Spleen (tissue), 11 donors: ENCODE data around the gene VWCE. TPM values are rescaled to one million over a fixed set of nuclear protein-coding genes. Genes with fewer than 3 reads are reported as not detected.

Experiments
- DNase-seq: peaks from one replicate; pipeline ENCODE4 v3.0.0-alpha.2; 2020
- H3K27ac ChIP-seq, 8 donors: fragments of 200-600 bp; sonication (generic) in 7 of 8; 1 replicate in 4 of 8; 2 replicates in 4 of 8; pipeline versions ENCODE4 v1.5.0 to v1.8.0; 2016 to 2021; ENCODE audit warnings: inconsistent platforms in 4 of 8, mild to moderate bottlenecking in 4 of 8, moderate library complexity in 1 of 8
- H3K27me3 ChIP-seq, 7 donors: fragments of 200-600 bp; sonication (generic) in 6 of 7; replicated peaks in 1 of 7; 1 replicate in 4 of 7; 2 replicates in 3 of 7; pipeline versions ENCODE4 v1.5.0 to v1.8.0; 2016 to 2021; ENCODE audit warnings: inconsistent platforms in 3 of 7, mild to moderate bottlenecking in 1 of 7
- H3K36me3 ChIP-seq, 6 donors: fragments of 200-600 bp; sonication (generic) in 5 of 6; 1 replicate in 4 of 6; 2 replicates in 2 of 6; pipeline versions ENCODE4 v1.5.0 to v1.8.0; 2016 to 2021; ENCODE audit warnings: inconsistent platforms in 2 of 6
- H3K4me1 ChIP-seq, 6 donors: fragments of 200-600 bp; sonication (generic) in 5 of 6; 1 replicate in 3 of 6; 2 replicates in 3 of 6; pipeline versions ENCODE4 v1.5.0 to v1.8.0; 2016 to 2021; ENCODE audit warnings: inconsistent platforms in 3 of 6
- H3K4me3 ChIP-seq, 8 donors: fragments of 200-600 bp; sonication (generic) in 7 of 8; 1 replicate in 4 of 8; 2 replicates in 4 of 8; pipeline versions ENCODE4 v1.5.0 to v1.8.0; 2016 to 2021; ENCODE audit warnings: inconsistent platforms in 4 of 8, mild to moderate bottlenecking in 4 of 8, moderate library complexity in 2 of 8
- H3K9me3 ChIP-seq, 8 donors: fragments of 200-600 bp; sonication (generic) in 7 of 8; 1 replicate in 4 of 8; 2 replicates in 4 of 8; pipeline versions ENCODE4 v1.5.0 to v1.8.0; 2016 to 2021; ENCODE audit warnings: inconsistent platforms in 4 of 8
- POLR2A ChIP-seq, 3 donors: fragments of 450-650 bp; IDR thresholded peaks; one replicate each; pipeline ENCODE4 v1.5.1; 2017; ENCODE audit warnings: antibody characterized with exemption in 3 of 3, mild to moderate bottlenecking in 1 of 3
- POLR2AphosphoS5 ChIP-seq, 3 donors: sonication (generic); formaldehyde crosslinking; IDR thresholded peaks; one replicate each; pipeline ENCODE4 v1.5.1; 2017; ENCODE audit warnings: antibody characterized with exemption in 3 of 3
- WGBS, 5 donors: extraction: QIAGEN DNeasy Blood & Tissue Kit in 3 of 5; methylation state at CpG; one replicate each; pipeline versions ENCODE4 v1.1.5 to v1.1.7; 2013 to 2018; 5-methylcytosine and 5-hydroxymethylcytosine counted together
- intact Hi-C: fragments of 100-400 bp; cut with DNase I; formaldehyde crosslinking; loops from one replicate; pipeline ENCODE4 v1.15.0; 2023; ENCODE audit warnings: low total_unique reads
- polyA plus RNA-seq, 3 donors: library from polyadenylated mRNA; stranded (reverse); fragments of 200-250 nt; gene quantifications; one replicate each; pipeline ENCODE4 v1.2.1, GENCODE V29; 2013
- total RNA-seq, 7 donors: library from RNA; depleted of rRNA in 3 of 7; stranded (reverse); fragments of >200 nt in 3 of 7; fragmentation: NEBNext Ultra II Directional in 4 of 7; extraction: Animal tissue kit (Norgen Biotek cat#: 25700) in 4 of 7; gene quantifications; one replicate each; pipeline versions ENCODE4 v1.1.0 to v1.2.1, GENCODE V29; 2016 to 2021
- TF ChIP-seq, protein P1 (sequence below), 11 experiments: fragments of 200-600 bp in 7 of 11; fragments of 450-650 bp in 4 of 11; sonication (generic) in 4 of 11; IDR thresholded peaks in 8 of 11; conservative IDR thresholded peaks in 3 of 11; 1 replicate in 7 of 11; 2 replicates in 4 of 11; pipeline versions ENCODE4 v1.4.0 to v1.8.0; 2016 to 2021; ENCODE audit warnings: antibody characterized with exemption in 11 of 11, inconsistent platforms in 4 of 11, mild to moderate bottlenecking in 1 of 11
- donor health status: healthy with polysubstance abuse.
- donor health status: DM: no; HTN: no; CAD: no; lungs with moderate emphysema.
- donor health status: DM: no; HTN: no; CAD: no.
- donor health status: Bipolar disorder and iron deficiency.
- donor health status: healthy.
- donor health status: DM: no; HTN: no; CAD: no.
- donor health status: DM: yes; HTN: yes; CAD: no.

Gene VWCE
- total and polyA plus RNA-seq, 10 donors: 0.23 to 3.2 (median 1.2) TPM

DNA sequence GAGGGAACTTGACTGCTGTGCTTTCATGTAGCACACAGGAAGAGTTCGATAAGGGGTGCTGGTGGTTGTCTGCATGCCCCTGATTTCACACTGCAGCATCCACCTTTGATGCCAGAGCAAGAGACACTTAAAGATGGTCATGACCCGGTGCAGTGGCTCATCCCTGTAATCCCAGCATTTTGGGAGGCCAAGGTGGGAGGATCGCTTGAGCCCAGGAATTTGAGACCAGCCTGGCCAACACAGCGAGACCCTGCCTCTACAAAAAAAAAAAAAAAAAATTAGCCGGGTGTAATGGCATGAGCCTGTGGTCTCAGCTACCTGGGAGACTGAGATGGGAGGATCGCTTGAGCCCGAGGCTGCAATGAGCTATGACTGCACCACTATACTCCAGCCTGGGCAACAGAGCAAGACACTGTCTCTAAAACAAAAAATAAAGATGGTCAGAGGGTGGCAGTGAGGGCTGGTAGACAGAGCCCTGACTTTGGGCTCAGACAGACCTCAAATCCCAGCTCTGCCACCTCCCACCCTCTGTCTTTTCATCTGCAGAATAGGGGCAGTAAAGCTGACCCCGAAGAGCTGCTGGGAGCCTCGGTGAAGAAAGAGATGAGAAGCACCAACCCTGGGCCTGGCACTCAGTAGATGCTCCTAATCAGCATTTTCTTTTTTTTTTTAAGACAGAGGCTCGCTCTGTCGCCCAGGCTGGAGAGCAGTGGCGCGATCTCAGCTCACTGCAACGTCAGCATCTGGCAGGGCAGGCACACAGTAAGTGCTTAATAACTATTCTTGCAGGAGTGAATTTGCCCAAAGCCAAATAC, 17.7 kb downstream of the VWCE start:
- TF ChIP-seq, protein P1, sequence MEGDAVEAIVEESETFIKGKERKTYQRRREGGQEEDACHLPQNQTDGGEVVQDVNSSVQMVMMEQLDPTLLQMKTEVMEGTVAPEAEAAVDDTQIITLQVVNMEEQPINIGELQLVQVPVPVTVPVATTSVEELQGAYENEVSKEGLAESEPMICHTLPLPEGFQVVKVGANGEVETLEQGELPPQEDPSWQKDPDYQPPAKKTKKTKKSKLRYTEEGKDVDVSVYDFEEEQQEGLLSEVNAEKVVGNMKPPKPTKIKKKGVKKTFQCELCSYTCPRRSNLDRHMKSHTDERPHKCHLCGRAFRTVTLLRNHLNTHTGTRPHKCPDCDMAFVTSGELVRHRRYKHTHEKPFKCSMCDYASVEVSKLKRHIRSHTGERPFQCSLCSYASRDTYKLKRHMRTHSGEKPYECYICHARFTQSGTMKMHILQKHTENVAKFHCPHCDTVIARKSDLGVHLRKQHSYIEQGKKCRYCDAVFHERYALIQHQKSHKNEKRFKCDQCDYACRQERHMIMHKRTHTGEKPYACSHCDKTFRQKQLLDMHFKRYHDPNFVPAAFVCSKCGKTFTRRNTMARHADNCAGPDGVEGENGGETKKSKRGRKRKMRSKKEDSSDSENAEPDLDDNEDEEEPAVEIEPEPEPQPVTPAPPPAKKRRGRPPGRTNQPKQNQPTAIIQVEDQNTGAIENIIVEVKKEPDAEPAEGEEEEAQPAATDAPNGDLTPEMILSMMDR (IDR thresholded peaks at IDR 0.05 in 8 of 11, conservative IDR thresholded peaks at IDR 0.05 in 3 of 11): no peak
- TF ChIP-seq POLR2AphosphoS5 (IDR thresholded peaks at IDR 0.05) (no peak), POLR2A (IDR thresholded peaks at IDR 0.05) (no peak)
- Histone ChIP-seq H3K9me3 (no peaks in the 10 kb centered on the region), H3K36me3 (no peaks in the 10 kb centered on the region), H3K27ac (no peak overlapping the region), H3K4me1 (no peaks in the 10 kb centered on the region), H3K27me3 (no peaks in the 10 kb centered on the region), H3K4me3 (no peak overlapping the region)
- no peak for DNase-seq
- 90 to 95% (median 91%) methylated on average over 14 of the region's 14 CpGs for WGBS, 5 donors
- intact Hi-C loops: no loop called here

DNA sequence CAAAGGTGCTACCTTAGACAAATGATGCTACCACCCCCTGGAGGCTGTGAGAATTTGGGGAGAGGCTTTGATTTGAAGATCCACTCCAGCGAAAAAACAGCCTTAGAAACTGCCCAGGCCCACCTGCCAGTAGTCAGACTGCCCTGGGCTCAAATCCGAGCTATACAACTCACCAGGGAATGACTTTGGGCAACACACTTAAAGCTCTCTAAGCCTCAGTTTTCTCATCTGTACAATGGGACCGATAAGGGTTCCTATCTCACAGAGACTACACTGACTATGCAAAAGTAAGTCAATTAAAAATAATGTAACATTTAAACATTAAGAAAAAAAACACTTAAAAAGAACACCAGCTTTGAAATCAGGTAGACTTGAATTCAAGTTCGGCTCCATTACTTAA, 19.9 kb downstream of the VWCE start:
- intact Hi-C loops: no loop called here
- H3K27me3 ChIP-seq: no peaks in the 10 kb centered on the region
- no peaks in the 10 kb centered on the region for H3K36me3 ChIP-seq
- H3K9me3 ChIP-seq: no peaks in the 10 kb centered on the region
- no peaks in the 10 kb centered on the region for H3K4me1 ChIP-seq
- no peak overlapping the region for H3K27ac ChIP-seq
- DNase-seq: no peak
- TF ChIP-seq POLR2A (IDR thresholded peaks at IDR 0.05): no peak
- TF ChIP-seq POLR2AphosphoS5 (IDR thresholded peaks at IDR 0.05): no peak
- TF ChIP-seq, protein P1 (IDR thresholded peaks at IDR 0.05 in 8 of 11, conservative IDR thresholded peaks at IDR 0.05 in 3 of 11): no peak
- H3K4me3 ChIP-seq: no peak overlapping the region
- 82 to 97% (median 91%) methylated on average over 4 of the region's 4 CpGs for WGBS, 5 donors

DNA sequence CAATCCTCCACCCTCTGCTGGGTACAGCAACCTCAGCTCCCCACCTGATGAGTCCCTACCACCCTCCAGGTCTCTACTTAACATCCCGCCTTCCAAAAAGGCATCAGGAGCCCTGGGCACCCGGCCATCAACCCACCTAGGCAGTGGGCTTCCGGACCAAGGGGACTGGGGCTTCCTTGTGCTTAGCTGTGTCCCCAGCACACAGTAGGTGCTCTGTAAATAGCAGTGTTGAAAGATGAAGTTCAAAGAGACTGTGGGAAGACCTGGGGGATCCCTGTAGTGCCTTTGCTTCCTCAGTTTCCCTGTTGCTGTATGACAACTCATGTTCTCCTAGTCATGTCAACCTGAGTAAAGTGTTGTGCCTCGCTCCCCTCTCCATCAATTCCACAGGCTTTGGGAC, 21.0 kb downstream of the VWCE start:
- no peak for DNase-seq
- TF ChIP-seq, protein P1 (IDR thresholded peaks at IDR 0.05 in 8 of 11, conservative IDR thresholded peaks at IDR 0.05 in 3 of 11): no peak
- no peak for TF ChIP-seq POLR2A (IDR thresholded peaks at IDR 0.05)
- no peak for TF ChIP-seq POLR2AphosphoS5 (IDR thresholded peaks at IDR 0.05)
- no peaks in the 10 kb centered on the region for H3K4me1 ChIP-seq
- WGBS, 5 donors: 94 to 100% (median 95%) methylated on average over 4 of the region's 4 CpGs
- no peaks in the 10 kb centered on the region for H3K9me3 ChIP-seq
- no peaks in the 10 kb centered on the region for H3K27me3 ChIP-seq
- intact Hi-C loops: no loop called here
- H3K27ac ChIP-seq: no peak overlapping the region
- H3K36me3 ChIP-seq: no peaks in the 10 kb centered on the region
- H3K4me3 ChIP-seq: no peak overlapping the region

GRCh38 chr11:61273178-61274078, 21.7 kb downstream of the VWCE start:
- DNase-seq: no peak
- H3K27me3 ChIP-seq: no peaks in the 10 kb centered on the region
- WGBS, 5 donors: 79 to 89% (median 84%) methylated on average over 14 to 16 of the region's 16 CpGs
- TF ChIP-seq POLR2AphosphoS5 (IDR thresholded peaks at IDR 0.05) (no peak), POLR2A (IDR thresholded peaks at IDR 0.05) (no peak)
- TF ChIP-seq, protein P1 (IDR thresholded peaks at IDR 0.05 in 8 of 11, conservative IDR thresholded peaks at IDR 0.05 in 3 of 11): no peak
- no peaks in the 10 kb centered on the region for H3K4me1 ChIP-seq
- H3K9me3 ChIP-seq: no peaks in the 10 kb centered on the region
- intact Hi-C loops: no loop called here
- H3K36me3 ChIP-seq: no peaks in the 10 kb centered on the region
- no peak overlapping the region for H3K4me3 ChIP-seq
- no peak overlapping the region for H3K27ac ChIP-seq
